ENCODE data around the gene NTSR2.

- no peak for TF ChIP-seq POLR2A (IDR thresholded peaks at IDR 0.05)
- TF ChIP-seq CTCF (IDR thresholded peaks at IDR 0.05): no peak
- TF ChIP-seq EP300 (IDR thresholded peaks at IDR 0.05): no peak
- TF ChIP-seq POLR2AphosphoS5 (IDR thresholded peaks at IDR 0.05): no peak
Measured at GRCh38 chr2:11634584-11634983, 35.4 kb downstream of the NTSR2 start.
